ENCODE measurements around the gene MERTK.

Gene MERTK

DNA sequence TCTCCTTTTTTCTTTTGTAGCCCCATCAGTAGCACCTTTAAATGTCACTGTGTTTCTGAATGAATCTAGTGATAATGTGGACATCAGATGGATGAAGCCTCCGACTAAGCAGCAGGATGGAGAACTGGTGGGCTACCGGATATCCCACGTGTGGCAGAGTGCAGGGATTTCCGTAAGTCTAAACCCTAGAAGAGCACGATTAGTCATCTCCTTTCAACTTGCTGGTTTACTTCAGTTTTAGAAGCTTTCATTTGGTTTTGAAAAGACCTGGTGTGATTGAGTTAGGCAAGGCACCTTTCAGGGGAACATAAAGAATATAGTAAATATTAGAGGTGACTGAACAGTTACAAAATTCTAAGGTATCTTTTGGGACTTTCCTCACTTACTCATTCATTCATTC lies 84.4 kb downstream of the MERTK start:
- no peak for DNase-seq

DNA sequence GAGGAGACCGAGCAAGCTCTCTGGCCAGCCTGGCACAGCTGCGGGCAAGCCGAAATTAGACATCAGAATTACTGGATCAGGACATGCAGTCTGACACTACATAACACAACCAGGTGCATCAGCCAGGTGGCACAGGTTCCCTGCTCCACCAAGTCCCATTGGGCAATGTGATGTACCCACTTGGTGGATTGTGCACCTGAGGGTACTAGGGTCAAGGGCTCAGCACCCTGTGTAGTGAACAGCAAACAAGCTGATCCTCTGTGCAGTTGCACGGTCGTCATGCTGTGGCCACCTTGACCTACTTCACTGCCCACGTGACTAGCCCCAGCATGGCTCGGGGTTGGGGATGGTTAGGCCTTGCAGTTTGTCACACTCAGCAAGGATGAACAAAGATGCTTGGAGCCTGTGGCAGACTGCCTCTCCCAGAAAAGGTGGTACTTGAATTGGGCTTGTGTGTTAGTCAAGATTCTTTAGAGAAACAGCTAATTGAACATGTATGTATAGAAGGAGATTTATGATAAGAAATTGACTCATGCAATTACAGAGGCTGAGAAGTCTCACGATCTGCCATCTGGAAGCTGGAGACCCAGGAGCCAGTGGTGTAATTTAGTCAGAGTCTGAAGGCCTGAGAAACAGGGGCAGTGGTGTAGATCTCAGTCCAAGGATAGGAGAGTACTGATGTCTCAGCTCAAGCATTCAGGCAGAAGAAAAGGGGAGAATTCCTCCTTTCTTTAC lies 85.2 kb downstream of the MERTK start:
- no peak for DNase-seq

DNA sequence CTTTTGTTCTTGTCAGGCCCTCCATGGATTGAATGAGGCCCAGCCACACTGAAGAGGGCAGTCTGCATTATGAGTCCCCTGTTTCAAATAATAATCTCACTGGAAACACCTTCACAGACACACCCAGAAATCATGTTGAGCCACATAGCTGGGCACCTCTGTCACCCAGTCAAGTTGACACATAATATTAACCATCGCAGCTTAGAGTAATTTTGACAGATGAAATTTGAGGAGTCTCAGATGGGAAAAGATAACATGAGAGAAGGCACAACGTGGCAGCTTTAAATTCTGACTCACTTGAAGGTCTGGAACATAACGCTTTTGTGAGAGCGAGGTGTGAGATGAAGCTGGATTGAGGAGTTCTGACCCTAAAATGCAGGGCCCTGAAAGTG lies 85.8 kb downstream of the MERTK start:
- DNase-seq: no peak

GRCh38 chr2:111985514-111985913 lies 87.1 kb downstream of the MERTK start:
- no peak for DNase-seq

DNA sequence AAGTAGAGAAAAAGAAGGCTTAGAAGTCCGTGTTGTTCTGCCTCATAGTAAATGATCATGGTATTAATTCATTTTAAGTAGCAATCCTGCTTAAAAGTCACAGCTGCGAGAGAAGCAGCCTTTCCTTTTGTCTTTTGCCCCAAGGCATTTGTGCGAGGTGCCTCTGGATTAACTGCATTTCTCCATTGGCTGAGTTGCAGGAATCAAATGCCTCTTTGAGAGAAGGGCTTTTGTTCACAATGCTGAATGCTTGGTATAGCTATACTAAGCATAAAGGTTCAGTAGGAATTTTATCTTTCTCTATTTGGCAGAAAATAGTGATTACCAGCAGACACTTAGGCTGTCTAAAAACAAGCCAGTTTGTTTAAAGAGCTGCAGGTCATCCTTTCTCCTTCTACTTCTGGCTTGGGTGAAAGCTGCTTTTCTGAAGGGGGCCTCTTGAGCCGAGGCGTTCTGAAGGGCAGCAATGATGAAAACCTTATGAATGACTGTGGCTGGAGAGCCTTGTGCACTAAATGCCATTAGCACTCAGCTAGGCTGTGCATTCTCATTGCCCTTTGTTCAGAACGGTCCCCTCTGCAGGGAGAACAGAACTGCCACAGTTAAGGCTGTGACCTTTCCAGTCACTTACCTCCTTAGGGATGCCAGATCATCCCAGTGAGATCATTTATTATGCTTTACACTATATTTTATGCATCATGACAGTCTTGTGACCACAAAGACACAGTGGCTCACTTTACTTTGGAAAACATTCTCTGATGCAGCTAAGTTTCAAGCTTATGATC lies 87.9 kb downstream of the MERTK start:
- no peak for DNase-seq

- DNase-seq: no peak
Measured at GRCh38 chr2:111990375-111990774, 92.0 kb downstream of the MERTK start.

DNA sequence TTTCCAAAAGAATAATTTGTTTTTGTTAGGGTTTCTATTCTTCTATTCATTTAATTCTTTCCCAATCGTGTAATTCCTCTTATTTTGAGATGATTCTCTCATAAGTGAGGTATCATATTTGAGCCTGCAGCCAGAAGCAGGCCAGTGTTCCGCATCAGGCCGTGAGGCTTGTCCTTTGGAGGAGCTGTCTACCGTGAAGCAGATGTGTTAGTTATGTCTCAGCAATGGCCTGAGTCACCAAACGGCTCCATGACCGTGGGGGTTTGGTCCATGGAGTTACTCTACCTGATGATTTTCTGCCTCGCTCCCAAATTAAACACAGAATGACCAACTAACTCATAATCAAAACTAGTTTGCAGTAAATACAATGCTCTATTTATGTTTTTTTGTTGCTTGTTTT lies 92.4 kb downstream of the MERTK start:
- DNase-seq: no peak

GRCh38 chr2:111994042-111994441 lies 95.6 kb downstream of the MERTK start:
- DNase-seq: no peak

DNA sequence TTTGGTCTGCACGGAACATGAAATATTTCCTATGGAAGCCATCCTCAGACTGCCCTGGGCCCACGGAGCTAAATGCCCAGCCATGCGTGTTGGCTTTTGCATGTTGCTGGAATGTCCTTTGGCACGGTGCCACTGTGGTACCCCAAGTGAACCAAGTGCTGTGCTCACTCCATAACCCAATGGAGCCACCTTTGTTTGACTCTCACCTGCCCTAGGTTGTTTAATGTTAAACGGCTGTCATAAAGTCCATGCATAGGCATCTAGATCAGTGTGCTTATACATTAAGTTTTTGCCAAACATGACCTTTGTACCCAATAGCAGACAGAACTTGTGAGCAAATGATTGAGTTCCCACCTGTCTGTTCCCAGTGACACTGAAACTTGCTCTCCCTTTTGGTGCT lies 96.7 kb downstream of the MERTK start:
- no peak for DNase-seq

DNA sequence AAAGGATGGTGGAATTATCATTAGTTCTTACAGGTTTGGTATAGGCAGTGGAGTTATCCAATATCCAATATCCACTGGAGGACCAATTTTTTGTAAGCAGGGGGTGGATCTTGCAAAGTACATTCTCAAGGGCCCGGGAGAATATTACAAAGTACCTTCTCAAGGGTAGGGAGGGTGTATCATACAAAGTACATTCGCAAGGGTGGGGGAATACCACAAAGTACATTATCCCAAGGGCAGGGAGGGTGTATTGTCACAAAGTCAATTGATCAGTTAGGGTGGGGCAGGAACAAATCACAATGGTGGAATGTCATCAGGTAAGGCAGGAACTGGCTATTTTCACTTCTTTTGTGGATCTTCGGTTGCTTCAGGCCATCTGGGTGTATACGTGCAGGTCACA lies 101.4 kb downstream of the MERTK start:
- no peak for DNase-seq

- no peak for DNase-seq
Measured at GRCh38 chr2:112000399-112001135, 102.2 kb downstream of the MERTK start.

DNA sequence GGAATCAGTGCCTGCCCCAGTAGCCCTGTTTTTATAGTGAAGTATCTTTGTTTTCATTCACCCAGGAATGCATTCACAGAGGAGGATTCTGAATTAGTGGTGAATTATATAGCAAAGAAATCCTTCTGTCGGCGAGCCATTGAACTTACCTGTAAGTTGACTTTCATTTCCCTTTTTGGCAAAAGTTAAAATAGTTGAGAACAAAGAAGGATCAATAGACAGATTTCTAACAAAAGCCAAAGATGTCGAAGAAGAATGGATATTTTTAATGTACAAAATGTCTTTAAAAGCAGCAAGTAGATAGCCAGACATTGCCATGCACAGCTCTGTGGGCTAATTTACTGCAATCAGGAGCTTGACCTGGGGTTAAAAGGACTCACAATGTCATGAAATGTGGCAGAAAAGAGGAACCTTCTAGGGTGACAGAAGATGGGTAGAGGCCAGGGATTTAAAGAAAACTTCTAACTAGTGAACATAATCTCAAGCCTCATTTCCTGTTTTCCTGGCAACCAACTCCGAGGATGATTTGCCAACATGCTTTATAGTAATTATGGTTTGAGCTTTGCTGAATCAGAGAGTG lies 102.8 kb downstream of the MERTK start:
- peak; percentile 91 for DNase-seq

- DNase-seq: no peak
Measured at GRCh38 chr2:112001942-112002341, 103.5 kb downstream of the MERTK start.

- no peak for DNase-seq
Measured at GRCh38 chr2:112003576-112004252, 105.3 kb downstream of the MERTK start.

GRCh38 chr2:112004253-112004645 lies 105.8 kb downstream of the MERTK start:
- peak; percentile 89 for DNase-seq

GRCh38 chr2:112005406-112006075 lies 107.1 kb downstream of the MERTK start:
- DNase-seq: no peak

GRCh38 chr2:112006076-112006410 lies 107.6 kb downstream of the MERTK start:
- no peak for DNase-seq

DNA sequence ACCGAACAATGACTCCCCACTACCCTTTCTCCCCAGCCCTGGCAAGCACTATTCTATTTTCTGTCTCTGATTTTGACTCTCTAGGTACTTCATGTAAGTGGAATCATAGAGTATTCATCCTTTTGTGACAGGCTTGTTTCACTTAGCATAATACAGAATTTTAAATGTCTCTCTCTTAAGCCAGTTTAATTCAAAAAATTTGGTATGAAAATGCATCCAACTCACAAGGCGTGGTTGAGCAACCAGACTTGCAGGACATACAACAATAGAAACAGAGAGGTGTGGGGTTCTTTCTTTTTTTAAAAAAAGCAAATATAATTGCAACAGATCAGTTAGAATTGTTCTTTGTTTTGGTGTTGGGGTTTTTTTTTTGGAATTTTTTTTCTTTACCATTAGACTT lies 109.1 kb downstream of the MERTK start:
- no peak for DNase-seq

DNA sequence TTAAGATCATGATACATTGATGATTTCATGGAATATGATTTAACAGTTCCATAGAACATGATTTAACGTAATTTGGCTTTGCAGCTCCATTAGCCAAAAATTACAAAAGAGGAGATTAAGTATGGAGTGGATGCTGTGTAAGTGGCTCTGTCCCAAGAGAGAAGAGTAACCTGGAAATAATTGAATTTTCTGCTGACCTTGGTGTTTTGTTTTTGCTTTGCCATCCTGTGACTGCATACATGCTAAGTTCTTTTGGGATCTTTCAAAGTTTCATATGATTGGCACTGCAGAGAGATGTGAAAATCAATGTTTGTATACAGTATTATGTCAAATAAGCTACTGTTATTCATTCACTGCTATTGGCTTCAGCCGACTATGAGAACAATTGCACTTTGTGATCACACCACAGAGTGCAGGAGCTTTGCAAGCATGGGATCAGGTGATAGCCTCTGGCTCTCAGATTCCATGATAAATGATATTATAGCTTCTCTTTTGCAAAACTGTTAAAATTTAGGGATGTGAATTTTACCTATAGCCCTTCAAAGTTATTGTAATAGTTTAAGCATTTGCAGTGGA lies 110.6 kb downstream of the MERTK start:
- no peak for DNase-seq

DNA sequence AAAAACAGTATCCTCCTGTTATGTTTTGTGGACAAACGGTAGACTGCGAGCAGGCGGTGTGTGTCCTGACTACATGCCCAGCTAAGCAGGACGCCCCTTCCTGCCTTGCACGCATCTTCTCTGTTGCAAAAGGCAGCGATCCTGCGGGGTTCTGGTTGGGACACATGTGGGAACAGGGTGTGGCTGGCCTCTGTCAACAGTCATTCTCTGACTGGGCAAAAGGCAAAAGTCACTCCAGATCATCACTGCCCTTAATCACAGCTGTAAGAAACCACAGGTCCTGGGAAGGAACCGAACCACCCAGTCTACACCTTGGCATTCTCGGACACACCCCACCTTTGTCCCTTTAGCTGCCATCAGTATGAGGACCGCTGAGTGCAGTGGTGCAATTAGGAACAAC lies 112.3 kb downstream of the MERTK start:
- peak; percentile 57 for DNase-seq

GRCh38 chr2:112012556-112012955 lies 114.1 kb downstream of the MERTK start:
- DNase-seq: no peak

- no peak for DNase-seq
Measured at GRCh38 chr2:112018846-112019245, 120.4 kb downstream of the MERTK start.

Measured in OCI-M1 (cell line).